Purkinje cell (primary cell): ENCODE results near the gene NENF. TPM values are rescaled to one million over a fixed set of nuclear protein-coding genes. Genes with fewer than 3 reads are reported as not detected.

Experiments
- polyA plus RNA-seq: library from polyadenylated mRNA; unstranded; fragments of >200 nt; fragmentation: Nextera tagmentation; gene quantifications from 2 replicates; pipeline ENCODE4 v1.2.1, GENCODE V29; 2014

The NENF gene
- 50.8 and 89.1 TPM in 2 replicates for polyA plus RNA-seq

DNA sequence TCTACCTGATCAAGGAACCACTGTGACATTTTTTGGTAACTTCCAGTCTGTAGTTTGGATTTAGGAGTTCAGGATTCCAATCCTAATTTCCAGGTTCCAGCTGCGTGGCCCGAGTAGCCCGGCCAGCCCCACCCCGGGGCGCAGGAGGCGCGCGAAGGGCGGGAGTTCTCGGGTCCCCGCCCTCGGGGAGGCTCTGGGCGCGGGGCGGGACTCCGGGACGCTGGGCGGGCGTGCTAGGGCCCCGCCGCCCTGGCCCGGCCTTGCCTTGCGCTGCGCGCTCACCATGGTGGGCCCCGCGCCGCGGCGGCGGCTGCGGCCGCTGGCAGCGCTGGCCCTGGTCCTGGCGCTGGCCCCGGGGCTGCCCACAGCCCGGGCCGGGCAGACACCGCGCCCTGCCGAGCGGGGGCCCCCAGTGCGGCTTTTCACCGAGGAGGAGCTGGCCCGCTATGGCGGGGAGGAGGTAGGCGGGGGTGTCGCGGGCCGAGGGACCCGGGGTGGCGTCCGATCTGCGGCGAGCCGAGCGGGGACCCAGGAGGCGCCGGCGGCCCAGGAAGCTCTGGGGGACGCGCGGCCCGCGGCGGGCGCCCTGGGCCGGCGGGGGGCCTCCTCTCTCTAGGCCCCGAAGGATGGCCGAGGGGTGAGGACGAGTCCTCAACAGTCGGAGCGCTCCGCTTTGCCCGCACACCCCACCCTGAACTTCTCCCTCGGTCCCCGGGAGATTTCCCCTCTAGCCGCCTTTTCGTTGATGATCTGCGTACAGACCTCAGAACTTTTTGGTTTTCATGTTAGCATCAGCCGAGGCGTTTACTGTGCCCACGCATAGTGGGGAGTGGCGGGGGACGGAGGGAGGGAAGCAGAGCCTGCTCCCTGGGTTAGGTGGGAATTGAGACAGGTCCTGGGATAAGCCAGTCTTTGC is at the start of gene NENF:
Gene NENF (plus strand): TSS at position 260 of the 916 bp plus-strand sequence. CDS start 24 bp downstream, at position 284.

DNA sequence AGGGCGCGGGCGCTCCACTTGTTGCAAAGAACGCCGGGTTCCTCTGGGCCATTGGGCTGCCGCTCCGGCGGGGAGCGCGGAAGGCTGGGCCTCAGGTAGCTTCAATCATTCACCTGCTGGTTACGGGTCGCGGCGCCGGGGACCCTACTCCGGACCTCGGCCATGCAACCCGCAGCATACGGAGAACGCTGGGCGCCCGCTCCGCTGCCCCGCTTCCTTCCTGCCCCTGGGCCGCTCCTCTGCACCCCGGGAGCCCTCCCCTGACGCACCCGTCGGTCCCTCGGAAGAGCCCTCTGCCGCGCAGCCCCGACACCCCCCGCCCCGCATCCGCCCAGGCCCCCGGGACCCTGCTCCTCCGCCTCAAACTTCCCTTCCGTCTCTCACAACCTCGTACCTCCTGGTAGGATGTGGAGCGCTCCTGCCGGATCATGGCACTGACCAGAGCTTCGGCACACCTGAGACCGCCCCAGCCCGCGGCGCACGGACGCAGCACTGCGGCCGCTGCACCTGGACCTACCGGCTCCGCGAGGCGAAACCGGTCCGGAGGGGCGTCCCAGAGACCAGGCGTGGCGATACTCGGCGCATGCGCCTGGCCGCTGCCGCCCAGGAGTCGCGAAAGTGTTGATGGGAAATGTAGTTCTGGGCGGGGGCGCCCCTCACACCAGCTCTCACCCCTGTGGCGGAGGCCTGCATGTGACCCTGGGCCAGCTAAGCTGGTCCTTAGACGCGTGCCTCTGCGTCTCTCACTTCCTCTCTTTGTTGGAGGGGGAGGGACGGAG is 18.2 kb upstream of the NENF start, which contains the start of gene PACC1:
Gene PACC1 (minus strand): TSS at position 559 of the 779 bp plus-strand sequence. CDS start 129 bp downstream, at position 430.

Other genes starting within 250 kb of the NENF start
- gene PPP2R5A, start 147.5 kb upstream of the NENF start, polyA plus RNA-seq, result 41.2 and 47.7 TPM in 2 replicates
- gene PACC1, start 18.0 kb upstream of the NENF start, polyA plus RNA-seq, result 20.5 and 22.4 TPM in 2 replicates
- 1.0 and 1.6 TPM in 2 replicates for gene ATF3, start 175.8 kb downstream of the NENF start, polyA plus RNA-seq